Measurements from ENCODE around the gene C2orf68. TPM values are rescaled to one million over a fixed set of nuclear protein-coding genes. Genes with fewer than 3 reads are reported as not detected.

Gene C2orf68
- total and polyA plus RNA-seq, 2 of the 13 experiments (the other 11 are each of a cell fraction or from before 2014, with no cell fraction given) = 47.1 to 77.4 TPM

- TF ChIP-seq MTF2 (CRISPR knock-in tag; IDR thresholded peaks at IDR 0.05; ENCODE audit: borderline replicate concordance) = no peak
- no peak for TF ChIP-seq HCFC1 (IDR thresholded peaks at IDR 0.05; ENCODE audit: low read depth, low read length)
- TF ChIP-seq PPARG (CRISPR knock-in tag; conservative IDR thresholded peaks at IDR 0.05) = no peak
- TF ChIP-seq CEBPG (CRISPR knock-in tag; IDR thresholded peaks at IDR 0.05) = peak; percentile 55; the same call in 1 of the 2 replicates
- TF ChIP-seq MXI1 (IDR thresholded peaks at IDR 0.05; ENCODE audit: borderline replicate concordance, low read depth, low read length) = no peak
- TF ChIP-seq THAP7 (CRISPR knock-in tag; IDR thresholded peaks at IDR 0.05) = no peak
- TF ChIP-seq REPIN1 (CRISPR knock-in tag; IDR thresholded peaks at IDR 0.05; ENCODE audit: borderline replicate concordance, low read depth) = no peak
- TF ChIP-seq U2AF2 (IDR thresholded peaks at IDR 0.05; ENCODE audit: low read depth, low read length) = no peak
- TF ChIP-seq ZZZ3 (CRISPR knock-in tag; IDR thresholded peaks at IDR 0.05; ENCODE audit: borderline replicate concordance) = no peak
- no peak; the same call in 1 of the 2 replicates for TF ChIP-seq RAD21 (CRISPR knock-in tag; IDR thresholded peaks at IDR 0.05)
Measured at GRCh38 chr2:85577386-85578242, 34.3 kb downstream of the C2orf68 start, which contains the start of gene VAMP8 (continued).

GRCh38 chr2:85577063-85577385, 34.8 kb downstream of the C2orf68 start:
- Histone ChIP-seq H3K27me3 (ENCODE audit: control insufficient read depth in 1 of 2, insufficient read depth in 2 of 2, low read length in 2 of 2) (peaks cover 0 to 9% of the 10 kb centered on the region in 2 experiments; a peak in 2 of 5 replicates), H3K4me2 (ENCODE audit: low read depth, low read length) (peak overlapping the region; percentile 95), H3K4me1 (ENCODE audit: insufficient read depth, low read length) (peaks cover 59% of the 10 kb centered on the region), H3K27ac (ENCODE audit: extremely low read length, insufficient read depth, low read length) (peak overlapping the region; percentile 64), H4K20me1 (ENCODE audit: insufficient read depth, low read length) (no peaks in the 10 kb centered on the region), H3K36me3 (replicated peaks in 1 of 2; ENCODE audit: control insufficient read depth in 1 of 2, insufficient read depth in 2 of 2, low read length in 2 of 2) (peaks cover 0 to 7% of the 10 kb centered on the region in 2 experiments; a peak in 3 of 5 replicates), H3K4me3 (replicated peaks in 1 of 3; ENCODE audit: insufficient read depth in 1 of 3, low read depth in 2 of 3, low read length in 3 of 3) (peak overlapping the region; percentile 79 to 90 (median 87)), H3K9me3 (ENCODE audit: low read length) (no peaks in the 10 kb centered on the region), H3K9ac (ENCODE audit: insufficient read depth, low read depth, low read length) (peak overlapping the region; percentile 80), H2AFZ (ENCODE audit: low read length) (peak overlapping the region; percentile 84), H3K79me2 (ENCODE audit: insufficient read depth, low read length) (peaks cover 12% of the 10 kb centered on the region)
- in situ Hi-C loops (cut with HindIII; ENCODE audit: extremely low pct_ligation_motif_present, low pct_unique_long_range_greater_than_20kb) = no loop called here
- no peak for DNase-seq (ENCODE audit: low spot score)
- 0% methylated on average over 3 of the region's 3 CpGs for WGBS (ENCODE audit: low lambda C conversion rate)
- ATAC-seq = no peak
- intact Hi-C loops (cut with micrococcal nuclease; ENCODE audit: unreplicated experiment) = loop anchor here (1.0 to 2.0 kb wide), 3 partner anchors 8 to 25 kb away; partner anchors contain the start of genes GGCX and TMEM150A
- POLR2A ChIA-PET = interaction anchor here (0.7 to 12.7 kb wide), 18 partner anchors 8 to 177 kb away, joined by 4 to 201 read pairs (median 9); partner anchors contain the start of genes C2orf68, GGCX, MAT2A and RNF181
- FAIRE-seq = no peak
- CTCF ChIA-PET (ENCODE audit: low intra/inter-chr PET ratio, low total read pairs) = no interaction called here
- no TSS peak for BruUV-seq (replicated peaks)
- no peak for TF ChIP-seq HNF4A (CRISPR knock-in tag; IDR thresholded peaks at IDR 0.05)
- no peak for TF ChIP-seq NCOA1 (CRISPR knock-in tag; IDR thresholded peaks at IDR 0.05)
- TF ChIP-seq KDM4B (CRISPR knock-in tag; IDR thresholded peaks at IDR 0.05) = no peak
- TF ChIP-seq ATRX (CRISPR knock-in tag; IDR thresholded peaks at IDR 0.05; ENCODE audit: borderline replicate concordance) = no peak
- TF ChIP-seq ZNF784 (CRISPR knock-in tag; IDR thresholded peaks at IDR 0.05; ENCODE audit: borderline replicate concordance) = no peak
- 0 out of 2 replicates have a peak, but pooled peaks have one; percentile 58 for TF ChIP-seq ZSCAN31 (CRISPR knock-in tag; IDR thresholded peaks at IDR 0.05; ENCODE audit: low read depth)
- 0 out of 2 replicates have a peak, but pooled peaks have one; percentile 45 for TF ChIP-seq ZNF800 (CRISPR knock-in tag; IDR thresholded peaks at IDR 0.05)
- no peak for TF ChIP-seq ZNF383 (CRISPR knock-in tag; IDR thresholded peaks at IDR 0.05; ENCODE audit: borderline replicate concordance)
- TF ChIP-seq ZFP1 (CRISPR knock-in tag; IDR thresholded peaks at IDR 0.05) = no peak
- TF ChIP-seq ZNF792 (CRISPR knock-in tag; IDR thresholded peaks at IDR 0.05) = no peak
